ENCODE results near the gene DENND4A. TPM values are rescaled to one million over a fixed set of nuclear protein-coding genes. Genes with fewer than 3 reads are reported as not detected.
A peak's percentile ranks its signal among the peaks of the same experiment; 100 is the strongest.

The DENND4A gene
- total RNA-seq, 3 donors from 2014 or later (not counting 1 experiment from before 2014, with no cell fraction given): 65.8 to 84.6 (median 66.1) TPM

- Mint-ChIP-seq H3K4me1 (no peaks in the 10 kb centered on the region), H3K9me3 (no peaks in the 10 kb centered on the region), H3K4me3 (no peak overlapping the region), H3K27ac (no peak overlapping the region), H3K36me3 (peaks cover 16% of the 10 kb centered on the region), H3K27me3 (ENCODE audit: low read depth in 2 of 2) (no peaks in the 10 kb centered on the region)
- 100% methylated on average over 3 of the region's 3 CpGs for WGBS (ENCODE audit: insufficient coverage)
- DNase-seq (no peak), ATAC-seq (no peak)
- peaks cover 86% of the 10 kb centered on the region for H3K36me3 ChIP-seq (ENCODE audit: control insufficient read depth, insufficient read depth, low read length)
- H3K9me3 ChIP-seq (ENCODE audit: control insufficient read depth, insufficient read depth, low read length): no peaks in the 10 kb centered on the region
- H3K27ac ChIP-seq (ENCODE audit: low read length): no peak overlapping the region
- H3K4me3 ChIP-seq (ENCODE audit: low read length): no peak overlapping the region
- H3K27me3 ChIP-seq (ENCODE audit: control insufficient read depth, insufficient read depth, low read length): no peaks in the 10 kb centered on the region
- intact Hi-C loops (cut with micrococcal nuclease): no loop called here
- H3K4me1 ChIP-seq (ENCODE audit: control insufficient read depth, insufficient read depth, low read length): no peaks in the 10 kb centered on the region
- TF ChIP-seq CTCF (IDR thresholded peaks at IDR 0.05): no peak
These were observed 125.8 kb downstream of the DENND4A start for GRCh38 chr15:65666257-65666656.

GRCh38 chr15:65663521-65663920 lies 128.6 kb downstream of the DENND4A start:
- Histone ChIP-seq H3K36me3 (ENCODE audit: control insufficient read depth, insufficient read depth, low read length) (peaks cover 80% of the 10 kb centered on the region), H3K9me3 (ENCODE audit: control insufficient read depth, insufficient read depth, low read length) (no peaks in the 10 kb centered on the region), H3K4me1 (ENCODE audit: control insufficient read depth, insufficient read depth, low read length) (no peaks in the 10 kb centered on the region), H3K27ac (ENCODE audit: low read length) (no peak overlapping the region), H3K27me3 (ENCODE audit: control insufficient read depth, insufficient read depth, low read length) (no peaks in the 10 kb centered on the region), H3K4me3 (ENCODE audit: low read length) (no peak overlapping the region)
- WGBS (ENCODE audit: insufficient coverage): 92% methylated on average over 3 of the region's 3 CpGs
- Mint-ChIP-seq H3K4me1 (no peaks in the 10 kb centered on the region), H3K4me3 (no peak overlapping the region), H3K9me3 (no peaks in the 10 kb centered on the region), H3K36me3 (peaks cover 22% of the 10 kb centered on the region), H3K27me3 (ENCODE audit: low read depth in 2 of 2) (no peaks in the 10 kb centered on the region), H3K27ac (no peak overlapping the region)
- no peak for DNase-seq
- TF ChIP-seq CTCF (IDR thresholded peaks at IDR 0.05): no peak
- intact Hi-C loops (cut with micrococcal nuclease): no loop called here
- no peak for ATAC-seq

- H3K27ac Mint-ChIP-seq: no peak overlapping the region
- Histone ChIP-seq H3K4me3 (ENCODE audit: low read length) (no peak overlapping the region), H3K27ac (ENCODE audit: low read length) (no peak overlapping the region), H3K4me1 (ENCODE audit: control insufficient read depth, insufficient read depth, low read length) (no peaks in the 10 kb centered on the region), H3K9me3 (ENCODE audit: control insufficient read depth, insufficient read depth, low read length) (no peaks in the 10 kb centered on the region), H3K27me3 (ENCODE audit: control insufficient read depth, insufficient read depth, low read length) (no peaks in the 10 kb centered on the region), H3K36me3 (ENCODE audit: control insufficient read depth, insufficient read depth, low read length) (peaks cover 76% of the 10 kb centered on the region)
- intact Hi-C loops (cut with micrococcal nuclease): no loop called here
- 100% methylated on average over 1 of the region's 2 CpGs for WGBS (ENCODE audit: insufficient coverage)
- peaks cover 22% of the 10 kb centered on the region for H3K36me3 Mint-ChIP-seq
- no peaks in the 10 kb centered on the region for H3K27me3 Mint-ChIP-seq (ENCODE audit: low read depth in 2 of 2)
- no peak for TF ChIP-seq CTCF (IDR thresholded peaks at IDR 0.05)
- no peak overlapping the region for H3K4me3 Mint-ChIP-seq
- no peaks in the 10 kb centered on the region for H3K9me3 Mint-ChIP-seq
- DNase-seq (no peak), ATAC-seq (no peak)
- H3K4me1 Mint-ChIP-seq: no peaks in the 10 kb centered on the region
These were observed 131.2 kb downstream of the DENND4A start for GRCh38 chr15:65660927-65661326.

GRCh38 chr15:65659502-65660052 lies 132.5 kb downstream of the DENND4A start:
- ATAC-seq: no peak
- no peaks in the 10 kb centered on the region for H3K9me3 ChIP-seq (ENCODE audit: control insufficient read depth, insufficient read depth, low read length)
- peak overlapping the region in 1 of 2 donors; percentile 67 for H3K27ac Mint-ChIP-seq
- H3K4me3 Mint-ChIP-seq: no peak overlapping the region
- WGBS (ENCODE audit: insufficient coverage): 69% methylated on average over 2 of the region's 4 CpGs
- no peak for DNase-seq
- no peaks in the 10 kb centered on the region for H3K4me1 Mint-ChIP-seq
- peaks cover 9% of the 10 kb centered on the region for H3K36me3 Mint-ChIP-seq
- H3K4me1 ChIP-seq (ENCODE audit: control insufficient read depth, insufficient read depth, low read length): no peaks in the 10 kb centered on the region
- H3K27ac ChIP-seq (ENCODE audit: low read length): no peak overlapping the region
- H3K36me3 ChIP-seq (ENCODE audit: control insufficient read depth, insufficient read depth, low read length): peaks cover 77% of the 10 kb centered on the region
- no peaks in the 10 kb centered on the region for H3K9me3 Mint-ChIP-seq
- no peak for TF ChIP-seq CTCF (IDR thresholded peaks at IDR 0.05)
- no peak overlapping the region for H3K4me3 ChIP-seq (ENCODE audit: low read length)
- H3K27me3 Mint-ChIP-seq (ENCODE audit: low read depth in 2 of 2): no peaks in the 10 kb centered on the region
- no peaks in the 10 kb centered on the region for H3K27me3 ChIP-seq (ENCODE audit: control insufficient read depth, insufficient read depth, low read length)
- intact Hi-C loops (cut with micrococcal nuclease): no loop called here
